ENCODE data around the gene MRGPRG. TPM values are rescaled to one million over a fixed set of nuclear protein-coding genes. Genes with fewer than 3 reads are reported as not detected.

MRGPRG gene
- total and polyA plus RNA-seq, 2 donors (not counting 1 experiment from before 2014, with no cell fraction given) = not detected

DNA sequence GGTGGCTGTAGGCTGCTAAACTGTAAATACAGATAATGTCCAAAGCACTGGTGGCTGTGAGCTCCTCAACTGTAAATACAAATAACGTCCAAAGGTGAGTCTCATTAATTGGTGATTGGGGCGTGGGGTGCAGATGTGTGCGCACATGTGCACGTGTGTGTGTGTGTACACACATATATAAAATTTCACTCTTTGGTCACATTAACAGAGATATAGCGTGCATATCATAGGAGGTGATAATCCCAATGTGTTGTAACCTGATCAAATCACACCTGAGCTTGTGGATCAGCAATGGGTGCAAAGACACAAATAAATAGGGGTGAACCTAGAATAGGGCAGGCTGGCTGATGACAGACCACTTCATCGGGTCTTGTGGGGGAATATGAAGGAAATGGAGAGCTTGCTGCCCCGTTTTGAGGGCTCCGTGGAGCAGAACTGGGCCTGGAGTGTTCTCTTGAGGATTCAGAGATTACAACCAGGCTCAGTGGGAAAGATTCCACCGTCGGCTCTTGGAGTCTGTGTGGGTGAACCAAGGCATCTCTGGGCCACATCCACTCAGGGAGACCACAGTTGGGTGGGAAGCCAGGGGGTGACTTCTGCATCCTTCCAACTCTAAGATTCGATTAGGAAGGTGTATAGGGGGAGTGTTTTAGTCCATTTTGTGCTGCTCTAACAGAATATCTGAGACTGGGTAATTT lies 28.6 kb downstream of the MRGPRG start:
- no peak overlapping the region for H2AFZ ChIP-seq (ENCODE audit: low read length)
- no peak overlapping the region for H3K4me3 ChIP-seq (replicated peaks in 1 of 4; ENCODE audit: control extremely low read depth in 1 of 4, insufficient read depth in 1 of 4, low read depth in 3 of 4, low read length in 4 of 4)
- no peaks in the 10 kb centered on the region for H3K79me2 ChIP-seq (ENCODE audit: control insufficient read depth, insufficient read depth, low read length)
- H4K20me1 ChIP-seq (ENCODE audit: control insufficient read depth, extremely low read depth, insufficient read depth, low read length) = no peaks in the 10 kb centered on the region
- no peaks in the 10 kb centered on the region for H3K4me1 ChIP-seq (ENCODE audit: control insufficient read depth, extremely low read depth, insufficient read depth, low read length)
- H3K36me3 ChIP-seq (ENCODE audit: control insufficient read depth, insufficient read depth, low read length) = no peaks in the 10 kb centered on the region
- no peaks in the 10 kb centered on the region for H3K9me3 ChIP-seq (ENCODE audit: control insufficient read depth, insufficient read depth, low read depth, low read length)
- H3K27me3 ChIP-seq (ENCODE audit: control insufficient read depth, insufficient read depth, low read length) = no peaks in the 10 kb centered on the region
- H3K9ac ChIP-seq (ENCODE audit: insufficient read depth, low read length) = no peak overlapping the region
- no peak overlapping the region for H3K4me2 ChIP-seq (ENCODE audit: extremely low read depth, insufficient read depth, low read length)
- DNase-seq (ENCODE audit: low read depth in 2 of 2) = no peak
- H3K27ac ChIP-seq (ENCODE audit: insufficient read depth, low read length) = no peak overlapping the region
- TF ChIP-seq, protein P1, sequence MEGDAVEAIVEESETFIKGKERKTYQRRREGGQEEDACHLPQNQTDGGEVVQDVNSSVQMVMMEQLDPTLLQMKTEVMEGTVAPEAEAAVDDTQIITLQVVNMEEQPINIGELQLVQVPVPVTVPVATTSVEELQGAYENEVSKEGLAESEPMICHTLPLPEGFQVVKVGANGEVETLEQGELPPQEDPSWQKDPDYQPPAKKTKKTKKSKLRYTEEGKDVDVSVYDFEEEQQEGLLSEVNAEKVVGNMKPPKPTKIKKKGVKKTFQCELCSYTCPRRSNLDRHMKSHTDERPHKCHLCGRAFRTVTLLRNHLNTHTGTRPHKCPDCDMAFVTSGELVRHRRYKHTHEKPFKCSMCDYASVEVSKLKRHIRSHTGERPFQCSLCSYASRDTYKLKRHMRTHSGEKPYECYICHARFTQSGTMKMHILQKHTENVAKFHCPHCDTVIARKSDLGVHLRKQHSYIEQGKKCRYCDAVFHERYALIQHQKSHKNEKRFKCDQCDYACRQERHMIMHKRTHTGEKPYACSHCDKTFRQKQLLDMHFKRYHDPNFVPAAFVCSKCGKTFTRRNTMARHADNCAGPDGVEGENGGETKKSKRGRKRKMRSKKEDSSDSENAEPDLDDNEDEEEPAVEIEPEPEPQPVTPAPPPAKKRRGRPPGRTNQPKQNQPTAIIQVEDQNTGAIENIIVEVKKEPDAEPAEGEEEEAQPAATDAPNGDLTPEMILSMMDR (conservative IDR thresholded peaks at IDR 0.05 in 1 of 2, IDR thresholded peaks at IDR 0.05 in 1 of 2; ENCODE audit: low read depth in 1 of 2, low read length in 2 of 2) = no peak
- TF ChIP-seq EZH2 (IDR thresholded peaks at IDR 0.05; ENCODE audit: low read length, missing control alignments) = no peak

DNA sequence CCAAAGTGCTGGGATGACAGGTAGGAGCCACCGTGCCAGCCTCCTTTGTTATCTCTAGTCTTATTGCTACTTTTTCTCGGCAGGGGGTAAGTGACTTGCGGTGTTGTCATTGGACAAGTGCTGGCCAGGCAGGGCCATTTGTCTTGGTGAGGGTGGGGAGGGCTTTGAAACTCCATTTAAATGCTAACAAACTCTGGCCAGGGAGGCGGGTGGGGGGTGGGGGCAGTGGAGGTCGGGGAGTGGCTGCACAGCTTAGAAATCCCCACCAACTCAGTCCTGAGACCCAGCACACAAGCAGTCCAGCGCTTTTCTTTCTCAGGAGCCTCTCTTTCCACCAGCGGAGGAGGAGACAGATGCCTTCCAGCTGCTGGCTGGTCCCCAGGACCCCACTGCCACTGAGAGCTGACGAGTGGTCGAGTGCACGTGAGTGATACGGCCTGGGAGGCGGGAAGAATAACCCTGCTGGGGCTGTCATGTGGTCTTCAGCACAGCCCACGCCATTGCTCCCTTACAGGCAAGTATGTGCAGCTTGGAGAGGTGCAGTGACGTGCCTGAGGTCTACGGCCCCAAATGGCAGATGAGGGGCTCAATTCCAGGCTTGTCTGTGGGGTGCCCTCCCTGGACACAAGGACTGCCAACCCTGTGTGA lies 29.3 kb downstream of the MRGPRG start:
- Histone ChIP-seq H3K27ac (ENCODE audit: insufficient read depth, low read length) (no peak overlapping the region), H4K20me1 (ENCODE audit: control insufficient read depth, extremely low read depth, insufficient read depth, low read length) (no peaks in the 10 kb centered on the region), H3K4me3 (replicated peaks in 1 of 4; ENCODE audit: control extremely low read depth in 1 of 4, insufficient read depth in 1 of 4, low read depth in 3 of 4, low read length in 4 of 4) (no peak overlapping the region), H3K4me1 (ENCODE audit: control insufficient read depth, extremely low read depth, insufficient read depth, low read length) (no peaks in the 10 kb centered on the region), H3K79me2 (ENCODE audit: control insufficient read depth, insufficient read depth, low read length) (no peaks in the 10 kb centered on the region), H3K36me3 (ENCODE audit: control insufficient read depth, insufficient read depth, low read length) (no peaks in the 10 kb centered on the region), H3K27me3 (ENCODE audit: control insufficient read depth, insufficient read depth, low read length) (no peaks in the 10 kb centered on the region), H3K9ac (ENCODE audit: insufficient read depth, low read length) (no peak overlapping the region), H3K9me3 (ENCODE audit: control insufficient read depth, insufficient read depth, low read depth, low read length) (no peaks in the 10 kb centered on the region), H2AFZ (ENCODE audit: low read length) (no peak overlapping the region), H3K4me2 (ENCODE audit: extremely low read depth, insufficient read depth, low read length) (no peak overlapping the region)
- no peak for TF ChIP-seq EZH2 (IDR thresholded peaks at IDR 0.05; ENCODE audit: low read length, missing control alignments)
- TF ChIP-seq, protein P1 (conservative IDR thresholded peaks at IDR 0.05 in 1 of 2, IDR thresholded peaks at IDR 0.05 in 1 of 2; ENCODE audit: low read depth in 1 of 2, low read length in 2 of 2) = no peak
- DNase-seq (ENCODE audit: low read depth in 2 of 2) = no peak

DNA sequence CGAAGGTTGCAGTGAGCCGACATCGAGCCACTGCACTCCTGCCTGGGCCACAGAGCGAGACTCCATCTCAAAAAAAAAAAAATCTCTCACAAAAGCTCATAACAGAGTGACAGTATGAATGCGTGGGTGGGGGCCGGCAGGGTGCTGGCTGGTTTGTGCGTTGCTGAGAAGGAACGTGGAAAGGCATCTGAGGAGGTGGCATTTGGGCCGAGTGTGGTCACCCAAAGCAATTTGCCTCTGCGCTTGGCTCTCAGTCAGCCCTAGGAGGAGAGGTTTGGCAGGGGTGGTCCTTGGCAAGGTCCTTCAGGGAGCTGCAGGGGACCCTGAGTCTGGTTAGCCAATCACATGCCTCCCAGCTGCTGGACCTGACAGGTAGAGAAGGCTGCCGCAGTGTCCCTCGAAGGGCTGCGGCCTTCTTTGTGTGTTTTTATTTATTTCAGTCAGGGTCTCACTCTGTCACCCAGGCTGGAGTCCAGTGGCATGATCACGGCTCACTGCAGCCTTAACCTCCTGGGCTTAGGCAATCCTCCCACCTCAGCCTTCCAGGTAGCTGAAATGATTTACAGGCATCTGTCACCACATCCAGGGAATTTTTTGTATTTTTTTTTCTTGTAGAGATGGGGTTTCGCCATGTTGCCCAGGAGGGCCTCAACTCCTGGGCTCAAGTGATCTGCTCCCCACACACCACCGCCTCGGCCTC lies 30.0 kb downstream of the MRGPRG start:
- Histone ChIP-seq H3K4me1 (ENCODE audit: control insufficient read depth, extremely low read depth, insufficient read depth, low read length) (no peaks in the 10 kb centered on the region), H4K20me1 (ENCODE audit: control insufficient read depth, extremely low read depth, insufficient read depth, low read length) (no peaks in the 10 kb centered on the region), H3K79me2 (ENCODE audit: control insufficient read depth, insufficient read depth, low read length) (no peaks in the 10 kb centered on the region), H3K36me3 (ENCODE audit: control insufficient read depth, insufficient read depth, low read length) (no peaks in the 10 kb centered on the region), H2AFZ (ENCODE audit: low read length) (no peak overlapping the region), H3K4me3 (replicated peaks in 1 of 4; ENCODE audit: control extremely low read depth in 1 of 4, insufficient read depth in 1 of 4, low read depth in 3 of 4, low read length in 4 of 4) (no peak overlapping the region), H3K27me3 (ENCODE audit: control insufficient read depth, insufficient read depth, low read length) (no peaks in the 10 kb centered on the region), H3K4me2 (ENCODE audit: extremely low read depth, insufficient read depth, low read length) (no peak overlapping the region), H3K9me3 (ENCODE audit: control insufficient read depth, insufficient read depth, low read depth, low read length) (no peaks in the 10 kb centered on the region), H3K27ac (ENCODE audit: insufficient read depth, low read length) (no peak overlapping the region), H3K9ac (ENCODE audit: insufficient read depth, low read length) (no peak overlapping the region)
- peak in 1 of 2 donors; percentile 36 for DNase-seq (ENCODE audit: low read depth in 2 of 2)
- TF ChIP-seq, protein P1 (conservative IDR thresholded peaks at IDR 0.05 in 1 of 2, IDR thresholded peaks at IDR 0.05 in 1 of 2; ENCODE audit: low read depth in 1 of 2, low read length in 2 of 2) = no peak
- no peak for TF ChIP-seq EZH2 (IDR thresholded peaks at IDR 0.05; ENCODE audit: low read length, missing control alignments)

Measured in fibroblast of lung (primary cell).